ENCODE results near the gene SLC27A1.

DNA sequence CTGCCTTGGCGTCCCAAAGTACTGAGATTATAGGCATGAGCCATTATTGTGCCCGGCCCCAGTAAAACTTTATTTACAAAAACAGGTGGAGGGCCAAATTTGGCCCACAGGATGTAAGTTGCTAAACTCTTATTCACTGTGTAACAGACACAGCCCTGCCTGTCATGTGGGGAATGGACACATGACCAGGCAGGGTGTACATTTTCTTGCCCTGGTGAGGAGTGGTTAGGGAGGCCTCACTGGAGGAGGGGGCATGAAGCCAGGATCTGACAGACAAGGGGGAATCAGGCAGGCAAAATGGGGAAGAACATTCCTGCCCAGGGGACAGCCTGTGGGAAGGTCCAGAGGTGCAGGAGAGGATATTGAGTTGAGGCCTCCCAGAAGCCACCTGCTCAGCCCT is 33.7 kb downstream of the SLC27A1 start:
- TF ChIP-seq POLR2A (IDR thresholded peaks at IDR 0.05) (no peak), CTCF (IDR thresholded peaks at IDR 0.05) (no peak)
